DOHH2 (cell line): ENCODE measurements around the gene HSPA9.
A peak's percentile ranks its signal among the peaks of the same experiment; 100 is the strongest.

Source experiments
- H3F3A ChIP-seq: fragments of 200-600 bp; sonication (generic), shearing (Covaris generic); 2 replicates; pipeline ENCODE4 v1.6.0; 2016; ENCODE audit warnings: antibody characterized with exemption, mild to moderate bottlenecking; ENCODE audit not compliant: control insufficient read depth, insufficient read depth
- H3K27ac ChIP-seq: fragments of 200-600 bp; sonication (generic); 2 replicates; pipeline ENCODE4 v1.5.1; 2014; ENCODE audit warnings: low read depth, mild to moderate bottlenecking, low read length, moderate library complexity
- H3K27me3 ChIP-seq: fragments of 200-600 bp; sonication (generic); 2 replicates; pipeline ENCODE4 v1.6.1; 2014; ENCODE audit warnings: mild to moderate bottlenecking, low read length, mixed read lengths; ENCODE audit not compliant: control insufficient read depth
- H3K36me3 ChIP-seq: fragments of 200-600 bp; sonication (generic); 2 replicates; pipeline ENCODE4 v1.6.1; 2014; ENCODE audit warnings: mild to moderate bottlenecking, low read length, moderate library complexity, mixed read lengths; ENCODE audit not compliant: control insufficient read depth
- H3K4me1 ChIP-seq: fragments of 200-600 bp; sonication (generic); 2 replicates; pipeline ENCODE4 v1.6.1; 2014; ENCODE audit warnings: mild to moderate bottlenecking, low read length, mixed read lengths; ENCODE audit not compliant: control insufficient read depth
- H3K4me2 ChIP-seq: fragments of 200-600 bp; sonication (generic); 2 replicates; pipeline ENCODE4 v1.6.0; 2014; ENCODE audit warnings: mild to moderate bottlenecking, low read length, moderate library complexity
- H3K4me3 ChIP-seq: fragments of 200-600 bp; sonication (generic); 2 replicates; pipeline ENCODE4 v1.5.1; 2014; ENCODE audit warnings: mild to moderate bottlenecking, low read length, mixed read lengths
- H3K79me2 ChIP-seq: fragments of 200-600 bp; sonication (generic); 2 replicates; pipeline ENCODE4 v1.6.1; 2014; ENCODE audit warnings: mild to moderate bottlenecking, low read length, mixed read lengths; ENCODE audit not compliant: control insufficient read depth
- H3K9me2 ChIP-seq: fragments of 200-600 bp; sonication (generic); replicated peaks from 2 replicates; pipeline ENCODE4 v1.6.1; 2014; ENCODE audit warnings: mild to moderate bottlenecking, low read length, mixed read lengths; ENCODE audit not compliant: control insufficient read depth
- H3K9me3 ChIP-seq: fragments of 200-600 bp; sonication (generic); 2 replicates; pipeline ENCODE4 v1.6.1; 2014; ENCODE audit warnings: antibody characterized with exemption, low read length, mixed read lengths; ENCODE audit not compliant: control insufficient read depth, insufficient read depth
- H4K20me1 ChIP-seq: fragments of 200-600 bp; sonication (generic); 2 replicates; pipeline ENCODE4 v1.6.0; 2014; ENCODE audit warnings: low read depth, mild to moderate bottlenecking, antibody characterized with exemption, low read length, moderate library complexity; ENCODE audit not compliant: control insufficient read depth, insufficient read depth
- EZH2phosphoT487 ChIP-seq: fragments of 200-600 bp; sonication (generic); IDR thresholded peaks from 2 replicates; pipeline ENCODE4 v1.6.1; 2017; ENCODE audit warnings: borderline replicate concordance, mild to moderate bottlenecking, antibody characterized with exemption, low read length, moderate library complexity, mixed read lengths
- TF ChIP-seq, protein P1 (sequence below): fragments of 200-600 bp; sonication (generic); IDR thresholded peaks from one replicate; pipeline ENCODE4 v1.5.1; 2014; ENCODE audit warnings: antibody characterized with exemption, mild to moderate bottlenecking, low read depth, low read length; ENCODE audit not compliant: poor library complexity, severe bottlenecking

HSPA9 gene

GRCh38 chr5:138544181-138545134 lies 30.7 kb downstream of the HSPA9 start:
- TF ChIP-seq EZH2phosphoT487: no peak
- TF ChIP-seq, protein P1, sequence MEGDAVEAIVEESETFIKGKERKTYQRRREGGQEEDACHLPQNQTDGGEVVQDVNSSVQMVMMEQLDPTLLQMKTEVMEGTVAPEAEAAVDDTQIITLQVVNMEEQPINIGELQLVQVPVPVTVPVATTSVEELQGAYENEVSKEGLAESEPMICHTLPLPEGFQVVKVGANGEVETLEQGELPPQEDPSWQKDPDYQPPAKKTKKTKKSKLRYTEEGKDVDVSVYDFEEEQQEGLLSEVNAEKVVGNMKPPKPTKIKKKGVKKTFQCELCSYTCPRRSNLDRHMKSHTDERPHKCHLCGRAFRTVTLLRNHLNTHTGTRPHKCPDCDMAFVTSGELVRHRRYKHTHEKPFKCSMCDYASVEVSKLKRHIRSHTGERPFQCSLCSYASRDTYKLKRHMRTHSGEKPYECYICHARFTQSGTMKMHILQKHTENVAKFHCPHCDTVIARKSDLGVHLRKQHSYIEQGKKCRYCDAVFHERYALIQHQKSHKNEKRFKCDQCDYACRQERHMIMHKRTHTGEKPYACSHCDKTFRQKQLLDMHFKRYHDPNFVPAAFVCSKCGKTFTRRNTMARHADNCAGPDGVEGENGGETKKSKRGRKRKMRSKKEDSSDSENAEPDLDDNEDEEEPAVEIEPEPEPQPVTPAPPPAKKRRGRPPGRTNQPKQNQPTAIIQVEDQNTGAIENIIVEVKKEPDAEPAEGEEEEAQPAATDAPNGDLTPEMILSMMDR: no peak
- peak overlapping the region; percentile 64 for H3K27ac ChIP-seq

DNA sequence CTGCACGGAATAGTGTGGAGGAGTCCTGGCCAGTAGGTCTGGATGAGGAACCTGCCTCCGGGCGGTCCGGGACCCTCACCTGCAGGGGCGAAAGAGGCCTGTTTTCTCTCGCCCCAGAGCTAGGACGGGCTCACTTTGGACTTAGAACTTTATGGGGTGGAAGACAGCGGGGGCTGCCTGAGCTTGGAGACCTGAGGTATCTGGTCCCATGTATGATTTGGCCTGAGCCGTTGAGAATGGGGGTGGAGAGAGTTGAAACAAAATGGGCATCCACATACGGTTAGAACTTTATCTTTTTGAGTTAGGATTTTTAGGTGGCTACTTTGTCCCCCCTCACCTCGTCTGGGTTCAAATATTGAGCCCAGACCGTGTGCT lies 31.5 kb downstream of the HSPA9 start:
- TF ChIP-seq, protein P1: no peak
- H3K36me3 ChIP-seq: peaks cover 62% of the 10 kb centered on the region
- H3K27me3 ChIP-seq: no peaks in the 10 kb centered on the region
- no peaks in the 10 kb centered on the region for H3K9me2 ChIP-seq
- peak overlapping the region; percentile 64 for H3K27ac ChIP-seq
- H3K4me2 ChIP-seq: peak overlapping the region; percentile 91
- H4K20me1 ChIP-seq: peaks cover 28% of the 10 kb centered on the region
- peaks cover 50% of the 10 kb centered on the region for H3K4me1 ChIP-seq
- 0 out of 2 replicates have a peak, but pooled peaks cover 3% of the 10 kb centered on the region for H3F3A ChIP-seq
- H3K4me3 ChIP-seq: peak overlapping the region; percentile 96
- H3K79me2 ChIP-seq: peaks cover 98% of the 10 kb centered on the region
- no peaks in the 10 kb centered on the region for H3K9me3 ChIP-seq

More at GRCh38 chr5:138544181-138545134, 30.7 kb downstream of the HSPA9 start:
- Histone ChIP-seq H3K4me1 (peaks cover 47% of the 10 kb centered on the region), H3K9me3 (no peaks in the 10 kb centered on the region), H3K79me2 (peaks cover 98% of the 10 kb centered on the region), H3K4me3 (peak overlapping the region; percentile 96), H3F3A (0 out of 2 replicates have a peak, but pooled peaks cover 3% of the 10 kb centered on the region), H3K4me2 (peak overlapping the region; percentile 91), H3K27me3 (no peaks in the 10 kb centered on the region), H3K9me2 (no peaks in the 10 kb centered on the region), H3K36me3 (peaks cover 54% of the 10 kb centered on the region), H4K20me1 (peaks cover 22% of the 10 kb centered on the region)

- Histone ChIP-seq H3K4me2 (peak within 1 kb of the TSS; percentile 91), H3F3A (0 out of 2 replicates have a peak, but pooled peaks cover 3% of the 10 kb centered on the region), H3K79me2 (peaks cover 98% of the 10 kb centered on the region), H3K9me3 (no peaks in the 10 kb centered on the region), H3K27me3 (no peaks in the 10 kb centered on the region), H3K36me3 (peaks cover 68% of the 10 kb centered on the region), H3K9me2 (no peaks in the 10 kb centered on the region), H3K27ac (peak within 1 kb of the TSS; percentile 64), H4K20me1 (peaks cover 28% of the 10 kb centered on the region), H3K4me1 (peaks cover 46% of the 10 kb centered on the region), H3K4me3 (peak within 1 kb of the TSS; percentile 96)
- no peak for TF ChIP-seq EZH2phosphoT487
- TF ChIP-seq, protein P1: no peak
Measured at GRCh38 chr5:138542956-138543729, 32.1 kb downstream of the HSPA9 start, which contains the start of gene ETF1. Gene ETF1 (minus strand): TSS chr5:138543236. CDS start chr5:138542918, 318 bp downstream.
